Germinal center (tissue), 1 donor: ENCODE measurements around the gene S100A14.

Experiments
- DNase-seq: peaks from one replicate; pipeline ENCODE4 v3.0.0; 2012; ENCODE audit warnings: mixed read lengths, low spot score

S100A14 gene

DNA sequence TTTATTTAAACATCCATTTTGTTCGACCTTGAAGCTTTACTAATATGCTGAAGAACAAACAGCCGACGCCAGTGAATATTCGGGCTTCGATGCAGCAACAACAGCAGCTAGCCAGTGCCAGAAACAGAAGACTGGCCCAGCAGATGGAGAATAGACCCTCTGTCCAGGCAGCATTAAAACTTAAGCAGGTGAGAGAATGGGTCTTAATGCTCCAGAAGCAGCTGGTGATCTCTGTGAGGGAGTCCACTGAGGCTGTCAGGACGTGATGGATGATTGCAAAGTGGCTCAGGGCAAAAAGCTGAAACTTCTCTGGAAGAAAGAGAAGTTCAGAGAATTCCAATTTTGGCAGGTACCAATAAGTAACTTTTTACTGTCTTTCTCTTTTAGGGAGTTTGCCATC, 22.1 kb upstream of the S100A14 start:
- no peak for DNase-seq

DNA sequence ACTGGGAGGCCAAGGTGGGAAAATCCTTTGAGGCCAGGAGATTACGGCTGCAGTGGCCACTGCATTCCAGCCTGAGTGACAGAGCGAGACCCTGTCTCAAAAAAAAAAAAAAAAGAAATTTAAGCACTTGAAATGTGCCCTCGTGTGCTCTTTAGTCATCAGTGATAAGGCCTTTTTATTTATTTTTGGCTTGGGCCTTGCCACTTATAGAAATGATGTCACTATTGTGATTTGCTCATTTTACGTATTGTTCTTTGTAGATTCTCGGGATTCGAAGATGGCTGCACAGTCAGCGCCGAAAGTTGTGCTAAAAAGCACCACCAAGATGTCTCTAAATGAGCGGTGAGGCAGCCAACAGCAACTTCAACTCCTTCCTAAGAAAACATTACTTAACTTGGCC, 20.2 kb upstream of the S100A14 start:
- DNase-seq = no peak

DNA sequence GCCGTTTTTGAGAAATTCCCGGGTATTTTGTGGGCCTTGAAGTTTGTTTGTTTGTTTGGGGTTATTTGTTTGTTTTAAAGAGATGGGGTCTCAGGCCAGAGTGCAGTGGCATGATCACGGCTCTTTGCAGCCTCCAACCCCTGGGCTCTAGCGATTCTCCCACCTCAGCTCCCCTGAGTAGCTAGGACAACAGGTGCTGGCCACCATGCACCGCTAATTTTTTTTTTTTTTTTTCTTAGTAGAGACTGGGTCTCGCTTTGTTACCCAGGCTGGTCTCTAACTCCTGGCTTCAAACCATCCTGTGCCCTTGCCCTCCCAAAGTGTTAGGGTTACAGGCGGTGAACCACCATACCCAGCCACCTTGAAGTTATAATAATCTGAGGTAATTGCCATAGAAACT, 19.7 kb upstream of the S100A14 start:
- DNase-seq = no peak

DNA sequence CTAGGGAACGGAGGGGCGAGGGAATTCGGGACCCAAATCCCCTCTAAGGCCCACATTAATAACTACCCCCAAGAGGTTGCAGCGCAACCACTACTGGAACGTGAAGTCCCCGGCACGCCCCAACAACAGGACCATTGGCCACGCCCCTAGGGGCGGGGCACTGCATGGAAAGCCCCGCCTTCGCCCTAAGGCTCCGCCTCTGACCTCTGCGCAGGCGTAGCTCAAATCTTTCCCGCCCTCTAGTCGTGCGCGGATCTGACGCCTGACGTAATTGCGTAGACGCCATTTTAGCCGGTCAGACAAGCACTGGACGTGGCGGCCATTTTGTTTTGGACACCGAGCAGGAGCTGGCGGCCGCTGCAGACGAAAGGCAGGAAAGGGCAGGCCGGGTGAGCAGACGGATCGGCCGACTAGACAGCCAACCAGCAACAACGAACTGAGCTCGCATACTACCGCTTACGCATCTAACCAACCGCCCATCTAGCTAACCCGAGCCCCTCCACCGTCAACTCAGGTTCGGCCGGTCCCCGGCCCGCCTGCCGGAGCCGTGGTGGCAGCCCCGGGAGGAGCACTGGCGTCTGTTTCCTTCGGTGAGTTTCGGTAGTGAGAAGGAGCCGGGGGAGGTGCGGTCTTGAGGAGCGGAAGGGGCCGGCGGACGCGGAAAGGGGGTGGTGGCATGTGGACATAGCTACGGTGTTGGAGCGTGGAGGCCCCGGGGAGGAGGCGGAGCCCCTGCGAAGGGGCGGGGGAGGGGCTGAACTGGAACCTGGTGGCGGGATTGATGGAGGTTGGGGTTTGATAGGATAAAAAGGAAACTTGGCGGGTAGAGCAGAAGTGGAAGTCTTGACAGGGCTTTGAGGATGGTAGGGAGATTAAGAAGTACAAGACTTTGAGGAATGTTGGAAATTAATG, 17.9 kb upstream of the S100A14 start, which contains the start of gene CHTOP:
Gene CHTOP (plus strand): TSS at position 313 of the 912 bp plus-strand sequence. CDS start 2,523 bp downstream, outside the sequence.
- peak; percentile 97 for DNase-seq

DNA sequence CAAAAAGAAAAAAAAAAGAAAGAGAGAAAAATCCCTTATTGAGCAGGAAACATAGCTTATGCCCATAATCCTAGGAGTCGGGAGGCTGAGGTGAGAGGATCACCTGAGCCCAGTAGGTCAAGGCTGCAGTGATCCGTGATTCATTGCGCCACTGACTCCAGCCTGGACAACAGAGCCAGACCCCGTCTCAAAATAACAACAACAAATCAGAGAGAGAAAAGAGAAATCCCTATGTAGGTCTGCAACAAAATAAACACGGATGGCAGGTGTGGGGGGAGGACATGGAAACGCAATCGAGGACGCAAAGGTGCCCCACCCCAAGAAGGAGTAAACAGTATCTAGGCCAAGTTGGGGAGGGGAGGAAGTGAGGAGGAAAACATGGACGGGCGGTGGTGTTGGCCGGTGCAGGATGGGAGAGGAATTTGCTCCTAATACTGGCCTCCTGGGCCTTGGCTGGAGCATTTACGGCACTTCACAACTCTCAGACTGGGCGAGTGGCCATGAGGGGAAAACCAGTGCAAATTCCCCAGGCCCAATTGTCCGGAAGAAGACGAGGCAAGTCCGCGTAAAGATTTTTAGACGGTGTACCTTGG, 17.1 kb upstream of the S100A14 start:
- DNase-seq = no peak

DNA sequence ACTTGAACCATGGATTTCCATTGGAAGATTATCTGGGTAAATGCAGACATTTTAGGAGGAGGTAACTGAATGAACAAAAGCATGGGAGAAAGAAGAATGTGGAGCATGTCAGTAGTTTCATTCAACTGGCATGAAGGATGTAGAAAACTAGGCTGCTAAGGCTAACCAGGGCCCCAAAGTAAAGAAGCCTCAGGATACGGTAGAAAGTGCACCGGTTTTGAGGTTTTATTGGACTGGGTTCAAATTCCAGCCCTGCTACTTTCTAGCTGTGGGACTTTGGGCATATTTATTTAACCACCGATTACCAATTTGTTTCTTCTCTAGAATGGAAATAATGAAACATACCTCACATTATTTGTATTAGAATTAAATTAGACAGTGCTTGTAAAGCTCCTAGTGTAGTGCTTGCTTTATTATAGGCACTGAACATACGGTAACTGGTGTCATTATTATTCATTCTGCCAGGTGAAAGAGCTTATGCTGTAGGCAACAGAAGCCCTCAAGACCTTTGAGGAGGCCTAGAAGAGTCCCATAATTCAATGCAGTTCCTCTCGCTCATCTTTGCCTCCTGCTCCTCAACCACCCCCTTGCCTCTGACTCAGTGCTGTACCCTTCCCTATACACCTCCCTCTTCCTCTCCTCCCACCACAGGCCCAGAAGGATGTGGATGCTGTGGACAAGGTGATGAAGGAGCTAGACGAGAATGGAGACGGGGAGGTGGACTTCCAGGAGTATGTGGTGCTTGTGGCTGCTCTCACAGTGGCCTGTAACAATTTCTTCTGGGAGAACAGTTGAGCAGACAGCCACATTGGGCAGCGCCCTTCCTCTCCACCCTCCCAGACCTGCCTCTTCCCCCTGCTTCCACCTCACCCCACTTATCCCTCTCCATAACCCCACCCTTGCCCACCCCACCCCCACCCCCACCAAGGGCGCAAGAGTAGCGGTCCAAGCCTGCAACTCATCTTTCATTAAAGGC, 15.2 kb upstream of the S100A14 start:
- DNase-seq = no peak

DNA sequence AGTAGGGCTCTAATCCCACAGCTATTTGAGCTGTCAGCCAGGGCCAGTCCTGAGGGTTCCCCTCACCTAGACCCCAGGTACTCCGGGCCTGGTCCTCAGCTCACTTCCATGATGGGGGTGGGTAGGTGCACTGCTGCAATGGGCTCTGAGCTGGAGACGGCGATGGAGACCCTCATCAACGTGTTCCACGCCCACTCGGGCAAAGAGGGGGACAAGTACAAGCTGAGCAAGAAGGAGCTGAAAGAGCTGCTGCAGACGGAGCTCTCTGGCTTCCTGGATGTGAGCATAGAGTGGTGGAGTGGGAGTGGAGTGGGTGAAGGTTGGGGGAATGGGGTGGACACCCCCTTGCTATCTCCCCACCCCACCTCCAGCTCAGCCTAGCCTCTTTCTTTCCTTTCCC, 14.3 kb upstream of the S100A14 start:
- no peak for DNase-seq

DNA sequence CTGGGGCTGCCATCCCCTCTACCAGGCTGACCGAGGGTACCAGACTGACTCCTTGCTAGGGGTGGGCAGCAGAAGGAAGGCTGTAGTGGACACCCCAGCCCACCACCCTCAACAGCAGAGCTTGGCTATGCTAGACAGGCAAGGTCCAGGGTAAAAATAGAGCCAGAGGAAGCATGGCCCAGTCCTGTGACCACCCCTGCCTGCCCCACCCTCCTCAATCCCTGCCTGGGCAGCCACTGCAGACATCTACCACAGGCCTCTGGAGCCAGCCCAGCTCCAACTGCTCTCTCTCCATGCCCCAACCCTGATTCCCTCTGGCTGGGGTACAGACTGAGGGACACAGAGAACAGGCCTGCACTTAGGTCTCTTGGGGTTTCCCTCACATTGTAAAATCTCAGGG, 13.8 kb upstream of the S100A14 start:
- no peak for DNase-seq

DNA sequence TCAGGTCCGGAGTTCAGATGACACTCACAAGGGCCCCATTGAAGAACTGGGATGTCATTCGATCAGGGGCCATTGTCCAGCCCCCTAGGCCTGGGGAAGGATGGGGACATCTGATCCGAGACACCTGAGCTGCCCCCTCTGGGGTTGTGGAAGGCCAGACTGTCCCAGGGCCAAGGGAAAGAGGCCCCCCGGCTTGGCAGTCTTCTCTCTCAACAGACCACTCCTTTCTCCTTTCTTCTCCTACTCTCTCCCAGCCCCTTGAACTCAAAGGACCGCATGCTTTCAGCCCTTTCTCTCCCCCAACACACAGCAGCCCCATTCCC, 13.2 kb upstream of the S100A14 start:
- no peak for DNase-seq

DNA sequence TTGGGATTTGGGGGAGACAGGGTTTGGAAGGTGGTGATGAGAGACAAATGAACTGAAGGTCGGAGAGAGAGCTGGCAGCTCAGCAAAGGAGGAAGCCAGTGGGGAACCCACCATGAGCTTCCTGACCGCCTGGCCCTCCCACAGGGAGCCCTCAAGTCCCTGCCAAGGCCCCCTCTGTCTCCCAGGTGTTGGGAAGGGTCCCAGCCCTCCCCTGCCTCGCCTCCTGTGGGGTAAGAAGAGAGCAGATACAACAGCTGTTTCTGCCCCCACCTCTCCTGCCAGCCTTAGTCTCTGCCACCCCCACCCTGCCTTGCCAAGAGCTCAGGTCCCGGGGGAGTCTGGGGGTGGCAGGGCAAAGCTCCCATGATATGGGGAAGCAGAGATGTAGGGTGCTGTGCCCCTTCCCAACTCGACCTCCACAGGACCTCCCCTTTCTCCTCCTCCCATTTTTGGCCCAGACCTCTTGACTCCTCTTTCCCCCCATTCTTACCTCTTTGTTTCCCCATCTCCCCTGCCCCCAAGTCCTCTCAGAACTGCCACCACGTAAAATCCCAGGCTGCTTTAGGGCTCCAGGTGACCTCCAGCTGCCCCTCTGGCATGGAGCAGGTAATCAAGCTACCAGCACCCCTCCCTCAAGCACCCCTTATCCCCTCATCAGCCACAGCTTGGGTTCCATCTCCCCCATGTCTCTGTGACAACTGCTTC, 12.7 kb upstream of the S100A14 start:
- no peak for DNase-seq

DNA sequence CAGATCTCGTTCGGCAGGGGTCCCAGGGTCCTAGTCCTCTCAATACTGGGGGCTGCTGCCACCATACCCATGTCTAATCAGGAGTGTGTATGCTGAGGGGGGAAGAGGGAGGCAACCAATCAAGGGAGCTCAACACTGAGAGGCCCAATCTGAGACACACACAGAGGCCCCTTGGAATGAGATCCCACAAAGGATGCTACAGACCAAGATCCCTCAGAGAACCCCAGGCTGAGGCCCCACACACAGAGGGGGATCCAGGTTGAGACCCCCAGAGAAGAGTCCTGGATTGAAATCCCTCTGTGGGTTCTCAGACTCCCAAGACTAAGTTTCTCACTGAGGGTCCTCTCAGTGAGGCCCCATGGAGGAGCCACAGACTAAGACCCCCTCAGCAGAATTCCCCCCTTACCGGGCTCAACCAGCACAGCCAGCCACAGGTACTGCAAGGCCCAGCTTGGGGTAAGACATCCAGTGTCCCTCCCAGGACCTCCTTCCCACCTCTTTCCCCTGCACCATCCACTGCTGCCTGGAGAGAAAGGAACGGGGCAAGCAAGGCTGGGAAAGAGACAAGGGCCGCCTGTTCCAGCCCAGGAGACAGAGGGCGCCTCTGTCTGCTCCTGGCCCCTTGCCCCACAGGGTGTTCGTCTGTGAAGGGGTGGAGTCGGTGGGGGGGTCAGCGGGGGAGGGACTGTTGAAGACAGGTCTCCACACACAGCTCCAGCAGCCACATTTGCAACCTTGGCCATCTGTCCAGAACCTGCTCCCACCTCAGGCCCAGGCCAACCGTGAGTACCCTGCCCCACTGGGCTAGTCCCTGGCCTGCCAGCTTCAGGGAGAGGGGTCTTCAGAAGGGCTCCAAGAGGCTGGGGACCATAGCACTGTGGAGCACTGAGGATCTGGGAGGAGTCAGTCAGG, 11.8 kb upstream of the S100A14 start, which contains the start of gene S100A1:
Gene S100A1 (plus strand): TSS at position 720 of the 912 bp plus-strand sequence. CDS start 2,088 bp downstream, outside the sequence.
- DNase-seq = no peak

DNA sequence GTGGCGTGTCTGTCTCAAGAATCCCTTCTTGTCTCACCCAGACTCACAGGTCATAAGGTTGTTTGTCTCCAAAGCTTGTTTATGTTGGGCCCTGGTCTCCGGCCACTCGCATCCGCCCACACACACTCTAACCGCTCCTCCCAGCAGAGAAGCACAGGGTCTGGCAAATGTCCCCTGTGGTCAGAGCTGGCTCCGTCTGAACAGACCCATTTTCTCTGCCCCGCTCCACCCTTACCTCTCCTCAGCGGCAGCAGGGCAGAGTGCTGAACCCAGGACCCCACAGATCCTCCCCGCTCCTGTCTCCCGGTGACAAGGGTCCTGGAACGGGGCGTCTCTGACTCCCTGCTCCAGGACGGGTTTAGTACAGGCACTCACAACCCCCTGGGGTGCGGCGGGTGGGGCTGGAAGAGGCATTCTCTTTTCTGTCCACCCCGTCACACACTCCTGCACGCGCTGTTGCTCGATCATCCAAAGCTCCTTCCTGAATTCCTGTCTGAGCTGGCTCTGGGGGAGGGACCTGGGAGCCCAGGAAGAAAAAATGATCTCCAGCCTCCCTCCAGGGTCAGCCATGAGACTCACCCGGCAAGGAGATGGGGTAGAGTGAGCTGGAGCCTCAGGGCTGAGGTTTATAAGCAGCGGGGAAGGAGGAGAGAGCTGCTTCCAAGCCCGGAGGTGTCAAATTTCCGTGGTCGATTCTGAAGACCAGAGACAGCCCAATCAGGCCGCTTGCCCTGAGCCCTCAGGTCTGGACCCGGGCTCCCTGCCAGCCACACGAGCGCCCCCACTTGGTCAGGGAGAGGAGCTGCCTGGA, 11.0 kb upstream of the S100A14 start, which contains the start of gene S100A13:
Gene S100A13 (minus strand): TSS at position 602 of the 811 bp plus-strand sequence. CDS start 1,033 bp downstream, outside the sequence.
- peak; percentile 37 for DNase-seq

DNA sequence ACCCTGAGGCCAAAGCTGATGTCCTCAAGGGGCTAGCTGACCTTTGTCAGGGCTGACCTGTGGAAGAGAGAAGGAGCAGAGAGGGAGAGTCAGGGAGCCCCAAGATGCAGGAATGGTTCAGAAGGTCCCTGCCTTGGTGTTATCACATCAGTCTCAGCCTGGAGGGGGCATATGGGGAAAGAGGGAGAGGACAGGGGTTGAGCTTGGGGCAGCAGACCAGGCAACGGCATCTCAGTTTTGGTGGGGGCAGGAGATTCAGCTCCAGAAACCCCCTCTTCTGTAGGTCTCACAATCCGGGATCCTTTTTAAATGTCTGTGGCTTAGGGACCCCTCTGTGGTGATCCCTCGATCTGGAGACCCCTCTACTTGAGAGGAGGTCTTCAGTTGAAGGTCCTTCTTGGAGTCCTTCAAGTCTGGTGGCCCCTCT, 10.4 kb upstream of the S100A14 start:
- DNase-seq = no peak

DNA sequence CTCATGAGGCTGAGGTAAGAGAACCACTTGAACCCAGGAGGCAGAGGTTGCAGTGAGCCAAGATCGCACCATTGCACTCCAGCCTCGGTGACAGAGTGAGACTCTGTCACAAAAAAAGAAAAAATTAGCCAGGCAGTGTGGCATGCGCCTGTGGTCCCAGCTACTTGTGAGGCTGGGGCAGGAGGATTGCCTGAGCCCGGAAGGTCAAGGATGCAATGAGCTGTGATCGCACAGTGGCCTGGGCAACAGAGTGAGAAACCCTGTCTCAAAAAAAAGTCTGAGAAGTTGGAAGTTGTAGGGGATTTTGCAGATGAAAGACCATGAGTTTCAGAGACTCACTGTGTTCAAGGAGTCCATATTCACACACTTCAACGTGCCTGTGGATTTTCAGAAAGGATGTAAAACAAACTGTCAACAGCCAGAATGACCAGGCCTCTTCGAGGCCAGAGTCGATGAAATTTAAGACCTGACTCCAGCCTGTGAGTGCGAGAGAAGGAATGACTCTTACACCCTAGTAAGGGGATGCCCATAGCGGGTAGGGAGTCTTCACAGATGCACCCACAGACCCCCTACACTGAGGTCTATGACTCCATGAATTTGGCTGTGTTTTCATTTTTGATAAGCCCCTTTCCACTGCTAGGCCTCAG, 9.0 kb upstream of the S100A14 start:
- DNase-seq = no peak

DNA sequence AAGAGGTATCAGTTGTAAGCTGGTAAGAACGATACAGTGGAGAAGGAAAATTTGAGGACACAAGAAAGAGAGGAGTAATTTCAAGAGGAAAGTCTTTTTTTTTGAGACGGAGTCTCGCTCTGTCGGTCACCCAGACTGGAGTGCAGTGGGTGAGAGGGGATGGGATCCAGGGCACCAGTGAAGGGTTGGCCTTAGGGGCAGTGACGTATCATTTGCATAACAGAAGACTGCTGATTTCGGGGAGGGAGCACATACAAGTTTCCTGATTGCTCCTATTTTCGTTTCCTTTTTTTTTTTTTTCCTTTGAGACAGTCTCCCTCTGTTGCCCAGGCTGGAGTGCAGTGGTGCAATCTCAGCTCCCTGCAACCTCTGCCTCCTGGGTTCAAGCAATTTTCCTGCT, 7.0 kb upstream of the S100A14 start:
- DNase-seq = no peak

DNA sequence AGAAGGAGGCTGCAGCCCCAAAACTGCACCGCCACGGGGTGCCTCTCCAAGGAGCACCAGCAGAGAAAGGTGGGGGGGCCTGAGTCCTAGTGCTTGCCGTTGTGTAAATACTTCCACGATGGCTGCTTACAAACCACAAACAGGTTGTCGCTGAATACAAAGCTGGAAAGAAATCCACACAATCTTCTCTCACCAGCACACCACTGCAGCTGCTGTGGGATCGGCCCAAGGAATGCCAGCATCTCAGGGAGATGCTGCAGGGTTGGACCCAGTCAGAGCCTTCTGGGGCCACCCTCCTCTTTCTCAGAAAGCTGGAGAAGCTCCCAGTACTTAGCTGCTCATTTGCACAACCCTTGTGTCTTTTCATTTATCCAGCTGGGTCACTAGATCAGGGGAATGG, 3.0 kb upstream of the S100A14 start:
- no peak for DNase-seq

DNA sequence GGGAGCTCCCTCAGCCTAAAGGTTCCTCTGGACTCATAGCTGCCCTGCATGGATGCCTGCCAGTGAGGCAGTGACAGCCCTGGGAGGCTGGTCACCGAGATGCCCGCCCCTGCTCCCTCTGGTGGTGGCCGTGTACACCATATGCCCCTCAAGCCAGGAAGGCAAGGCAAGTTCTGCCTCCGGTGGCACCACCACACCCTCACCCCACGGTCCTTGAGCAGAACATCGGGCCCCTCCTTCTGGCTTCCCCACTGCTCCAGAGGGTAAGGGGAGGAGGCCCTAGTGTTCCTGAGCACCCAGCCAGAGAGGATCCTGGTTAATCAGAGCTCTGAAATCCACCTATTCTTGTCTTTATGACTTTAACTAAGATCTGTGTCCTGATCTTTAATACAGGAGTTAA, 1.5 kb upstream of the S100A14 start:
- DNase-seq = peak; percentile 60

DNA sequence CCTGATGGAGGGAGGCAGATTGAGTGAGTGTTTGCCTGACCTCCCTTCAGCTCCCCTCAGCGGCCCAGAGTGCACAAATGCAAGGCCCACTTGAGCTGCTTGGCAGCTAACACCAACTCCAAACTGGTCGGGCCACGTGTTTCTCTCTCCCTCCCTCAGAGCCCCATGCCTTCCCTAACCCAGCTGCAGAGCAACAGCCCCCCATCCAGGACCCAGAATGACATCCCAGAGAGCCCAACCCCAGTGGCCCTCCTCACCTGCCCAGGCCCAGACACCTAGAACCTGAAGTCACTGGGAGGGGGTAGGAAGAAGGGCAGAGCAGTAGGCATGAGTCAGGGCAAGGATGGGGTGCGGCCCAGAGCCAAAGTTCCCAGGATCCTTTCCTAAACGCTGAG, 789 bp upstream of the S100A14 start:
- DNase-seq = no peak

DNA sequence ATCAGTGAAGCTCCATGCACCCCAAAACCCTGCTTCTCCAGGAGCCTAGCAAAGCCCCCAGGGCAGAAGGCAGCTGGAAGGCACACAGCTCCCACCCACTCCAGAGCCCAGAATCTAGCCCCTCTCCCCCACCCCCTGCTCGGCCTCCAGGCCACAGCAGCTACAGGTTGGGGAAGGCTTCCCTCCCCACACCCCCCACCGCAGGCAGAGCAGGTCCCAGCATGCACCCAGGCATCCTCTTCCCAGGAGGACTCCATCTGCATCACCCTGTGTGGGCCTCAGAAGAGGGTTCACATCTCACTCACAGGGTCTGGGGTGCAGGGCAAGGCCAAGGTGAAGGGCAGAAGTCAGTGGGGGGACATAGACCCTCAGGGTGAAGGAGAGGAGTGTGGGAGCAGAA, 719 bp downstream of the S100A14 start:
- DNase-seq = no peak
